Prostate gland (tissue), 2 donors: ENCODE data around the gene IGFL2. TPM values are rescaled to one million over a fixed set of nuclear protein-coding genes. Genes with fewer than 3 reads are reported as not detected.

Experiments used
- DNase-seq: peaks from one replicate; pipeline ENCODE4 v3.0.0-alpha.2; 2019; ENCODE audit warnings: low spot score
- H3K27ac ChIP-seq, 2 donors: fragments of 200-600 bp; sonication (generic); 2 replicates each; pipeline ENCODE4 v1.5.1; 2017 to 2019
- H3K27me3 ChIP-seq: fragments of 200-600 bp; sonication (generic); replicated peaks from 2 replicates; pipeline ENCODE4 v1.5.1; 2019; ENCODE audit not compliant: insufficient read depth
- H3K36me3 ChIP-seq, 2 donors: fragments of 200-600 bp; sonication (generic); 1 replicate in 1 of 2; 2 replicates in 1 of 2; pipeline versions ENCODE4 v1.5.1 to v1.8.1; 2017 to 2019
- H3K4me1 ChIP-seq: fragments of 200-600 bp; sonication (generic); replicated peaks from 2 replicates; pipeline ENCODE4 v1.5.1; 2019
- H3K4me3 ChIP-seq, 2 donors: fragments of 200-600 bp; sonication (generic); 2 replicates each; pipeline ENCODE4 v1.5.1; 2017 to 2019
- H3K9me3 ChIP-seq: fragments of 200-600 bp; sonication (generic); 2 replicates; pipeline ENCODE4 v1.5.1; 2017
- POLR2A ChIP-seq: fragments of 450-650 bp; IDR thresholded peaks from one replicate; pipeline ENCODE4 v1.6.1; 2016; ENCODE audit warnings: antibody characterized with exemption, mild to moderate bottlenecking
- POLR2AphosphoS5 ChIP-seq: sonication (generic); formaldehyde crosslinking; IDR thresholded peaks from one replicate; pipeline ENCODE4 v1.6.1; 2017; ENCODE audit warnings: antibody characterized with exemption
- WGBS: methylation state at CpG from one replicate; pipeline ENCODE4 v1.1.5; 2018; 5-methylcytosine and 5-hydroxymethylcytosine counted together
- intact Hi-C: fragments of 100-400 bp; cut with DNase I; formaldehyde crosslinking; loops from one replicate; pipeline ENCODE4 v1.14.2; 2022
- total RNA-seq, 2 donors: library from RNA; depleted of rRNA; stranded (reverse); fragments of >200 nt; gene quantifications; one replicate each; pipeline ENCODE4 v1.1.0, GENCODE V29; 2016
- TF ChIP-seq, protein P1 (sequence below), 4 experiments: fragments of 200-600 bp in 2 of 4; fragments of 450-650 bp in 2 of 4; sonication (generic) in 2 of 4; IDR thresholded peaks; 1 replicate in 3 of 4; 2 replicates in 1 of 4; pipeline ENCODE4 v1.5.1; 2016 to 2019; ENCODE audit warnings: antibody characterized with exemption in 4 of 4, mild to moderate bottlenecking in 2 of 4, moderate library complexity in 2 of 4

IGFL2 gene
- total RNA-seq, 2 donors from 2014 or later, result 2.7 TPM; not detected in 1

DNA sequence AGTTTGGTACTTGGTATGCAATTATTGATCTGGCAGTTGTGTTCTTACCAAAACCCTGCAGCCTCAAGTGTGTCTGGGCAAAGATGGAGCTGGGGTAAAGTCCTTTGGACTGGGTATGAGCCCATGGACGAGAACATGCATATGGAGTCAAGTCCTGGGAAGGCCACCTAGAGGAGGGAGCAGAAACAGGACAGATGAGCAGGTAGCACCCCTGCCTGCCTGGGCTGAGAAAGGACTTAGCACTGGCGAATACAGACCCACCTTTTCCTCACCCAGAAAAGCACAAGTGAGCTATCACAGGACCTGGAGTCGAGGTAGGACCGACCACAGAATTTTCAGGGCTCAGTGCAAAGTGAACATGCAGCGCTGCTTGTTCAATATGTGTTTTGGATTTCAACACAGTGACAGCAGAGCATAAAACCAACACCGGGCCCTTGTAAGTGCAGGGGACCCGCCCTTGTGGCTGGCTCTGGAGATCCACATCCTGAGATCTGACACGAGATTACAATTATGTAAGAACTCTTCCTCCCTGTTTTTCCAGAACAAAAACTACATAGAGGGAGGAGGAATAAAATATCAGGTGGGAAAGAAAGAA, 25.9 kb downstream of the IGFL2 start:
- WGBS, result 37% methylated on average over 8 of the region's 8 CpGs
- Histone ChIP-seq H3K9me3 (no peaks in the 10 kb centered on the region), H3K4me1 (no peaks in the 10 kb centered on the region), H3K27ac (no peak overlapping the region), H3K4me3 (no peak overlapping the region), H3K27me3 (no peaks in the 10 kb centered on the region), H3K36me3 (no peaks in the 10 kb centered on the region)
- TF ChIP-seq POLR2AphosphoS5 (peak; percentile 31), POLR2A (no peak)
- DNase-seq, result peak; percentile 26
- intact Hi-C loops, result no loop called here

DNA sequence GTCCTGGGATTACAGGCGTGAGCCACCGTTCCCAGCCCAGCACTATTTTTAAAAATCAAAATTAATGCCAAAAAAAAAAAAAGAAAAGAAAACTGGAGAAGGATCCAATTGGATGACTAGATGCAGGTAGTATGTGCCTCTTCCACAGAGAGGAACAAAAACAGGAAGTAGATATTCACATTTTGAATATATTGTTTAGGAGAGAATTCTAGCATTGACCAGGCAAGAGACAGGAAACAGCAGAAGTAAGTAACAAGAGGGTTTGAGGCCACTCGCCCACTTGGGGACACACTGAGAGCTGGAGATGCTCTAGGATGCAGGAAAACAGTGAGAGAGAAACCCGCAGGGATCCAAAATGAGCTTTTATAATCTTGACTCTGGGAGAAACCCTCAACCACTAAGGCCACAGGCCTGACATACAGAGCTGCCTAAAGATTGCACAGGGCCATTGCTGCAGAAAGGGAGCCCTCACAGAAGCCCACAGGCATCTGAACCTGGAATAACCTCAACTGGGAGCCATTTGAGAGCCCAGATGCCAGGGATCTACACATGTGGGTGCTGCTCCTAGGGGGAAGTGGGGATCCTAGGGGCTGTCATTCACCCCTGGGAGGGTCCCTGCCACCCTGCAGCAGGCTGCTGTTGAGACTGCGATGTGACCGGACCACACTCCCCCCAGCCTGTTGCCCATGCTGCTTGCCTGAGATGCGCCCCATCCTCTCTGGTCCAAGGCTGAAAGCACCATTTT, 28.2 kb downstream of the IGFL2 start:
- Histone ChIP-seq H3K4me1 (no peaks in the 10 kb centered on the region), H3K9me3 (no peaks in the 10 kb centered on the region), H3K4me3 (no peak overlapping the region), H3K27me3 (no peaks in the 10 kb centered on the region), H3K27ac (no peak overlapping the region), H3K36me3 (no peaks in the 10 kb centered on the region)
- 88% methylated on average over 7 of the region's 7 CpGs for WGBS
- no peak for DNase-seq
- TF ChIP-seq, protein P1, sequence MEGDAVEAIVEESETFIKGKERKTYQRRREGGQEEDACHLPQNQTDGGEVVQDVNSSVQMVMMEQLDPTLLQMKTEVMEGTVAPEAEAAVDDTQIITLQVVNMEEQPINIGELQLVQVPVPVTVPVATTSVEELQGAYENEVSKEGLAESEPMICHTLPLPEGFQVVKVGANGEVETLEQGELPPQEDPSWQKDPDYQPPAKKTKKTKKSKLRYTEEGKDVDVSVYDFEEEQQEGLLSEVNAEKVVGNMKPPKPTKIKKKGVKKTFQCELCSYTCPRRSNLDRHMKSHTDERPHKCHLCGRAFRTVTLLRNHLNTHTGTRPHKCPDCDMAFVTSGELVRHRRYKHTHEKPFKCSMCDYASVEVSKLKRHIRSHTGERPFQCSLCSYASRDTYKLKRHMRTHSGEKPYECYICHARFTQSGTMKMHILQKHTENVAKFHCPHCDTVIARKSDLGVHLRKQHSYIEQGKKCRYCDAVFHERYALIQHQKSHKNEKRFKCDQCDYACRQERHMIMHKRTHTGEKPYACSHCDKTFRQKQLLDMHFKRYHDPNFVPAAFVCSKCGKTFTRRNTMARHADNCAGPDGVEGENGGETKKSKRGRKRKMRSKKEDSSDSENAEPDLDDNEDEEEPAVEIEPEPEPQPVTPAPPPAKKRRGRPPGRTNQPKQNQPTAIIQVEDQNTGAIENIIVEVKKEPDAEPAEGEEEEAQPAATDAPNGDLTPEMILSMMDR (IDR thresholded peaks at IDR 0.05), result no peak
- TF ChIP-seq POLR2A (no peak), POLR2AphosphoS5 (no peak)
- intact Hi-C loops, result no loop called here

DNA sequence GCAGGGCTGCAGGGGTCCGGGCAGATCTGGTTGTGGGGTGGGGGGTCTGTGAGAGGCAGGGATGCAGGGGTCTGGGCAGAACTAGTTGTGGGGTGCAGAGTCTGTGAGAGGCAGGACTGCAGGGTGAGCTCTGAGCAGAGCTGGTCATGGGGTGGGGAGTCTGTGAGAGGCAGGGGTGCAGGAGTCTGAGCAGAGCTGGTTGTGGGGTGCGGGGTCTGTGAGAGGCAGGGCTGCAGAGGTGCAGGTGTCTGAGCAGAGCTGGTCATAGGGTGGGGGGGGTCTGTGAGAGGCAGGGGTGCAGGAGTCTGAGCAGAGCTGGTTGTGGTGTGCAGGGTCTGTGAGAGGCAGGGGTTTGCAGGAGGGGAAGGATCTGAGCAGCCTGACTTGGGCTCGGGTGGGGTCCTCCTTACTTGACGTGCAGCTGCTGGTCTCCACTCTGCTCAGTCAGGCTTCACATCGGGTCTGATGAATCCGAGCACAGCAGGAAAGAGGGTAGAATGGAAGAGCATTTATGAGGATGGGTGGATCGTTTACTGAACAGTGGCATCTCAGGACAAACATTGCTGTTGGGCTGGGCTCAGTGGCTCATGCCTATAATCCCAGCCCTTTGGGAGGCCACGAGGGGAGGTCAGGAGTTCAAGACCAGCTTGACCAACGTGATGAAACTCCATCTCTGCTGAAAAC, 31.2 kb downstream of the IGFL2 start:
- no peak for DNase-seq
- Histone ChIP-seq H3K36me3 (no peaks in the 10 kb centered on the region), H3K9me3 (no peaks in the 10 kb centered on the region), H3K27me3 (no peaks in the 10 kb centered on the region), H3K4me1 (no peaks in the 10 kb centered on the region), H3K4me3 (no peak overlapping the region), H3K27ac (no peak overlapping the region)
- intact Hi-C loops, result no loop called here
- no peak for TF ChIP-seq POLR2AphosphoS5
- 34% methylated on average over 9 of the region's 9 CpGs for WGBS

DNA sequence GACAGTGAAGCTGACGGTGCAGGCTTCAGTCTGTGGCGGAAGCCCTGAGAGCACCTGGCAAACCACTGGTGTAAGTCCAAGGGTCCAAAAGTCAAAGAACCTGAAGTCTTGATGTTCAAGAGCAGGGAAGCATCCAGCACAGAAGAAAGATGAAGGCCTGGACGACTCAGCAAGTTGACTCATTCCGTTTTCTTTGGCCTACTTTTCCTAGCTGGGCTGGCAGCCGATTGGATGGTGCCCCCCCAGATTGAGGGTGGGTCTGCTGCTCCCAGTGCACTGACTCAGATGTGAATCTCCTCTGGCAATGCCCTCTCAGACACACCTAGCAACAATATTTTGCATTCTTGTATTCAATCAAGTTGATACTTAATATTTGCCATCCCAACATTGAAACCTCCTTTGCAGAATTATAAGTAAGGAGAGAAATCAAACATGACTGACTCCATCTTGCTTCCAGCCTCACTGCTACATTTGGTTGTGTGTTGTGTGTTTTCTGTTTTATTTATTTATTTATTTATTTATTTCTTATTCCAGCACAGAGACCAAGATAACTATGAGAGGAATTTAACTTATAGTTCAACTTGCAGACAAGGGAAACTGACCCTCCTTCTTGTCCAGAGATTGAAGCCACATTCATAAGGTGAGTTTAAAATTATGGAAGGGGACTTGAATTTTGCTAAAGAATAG, 32.8 kb downstream of the IGFL2 start:
- H3K4me1 ChIP-seq, result no peaks in the 10 kb centered on the region
- no peak overlapping the region for H3K4me3 ChIP-seq
- intact Hi-C loops, result no loop called here
- no peaks in the 10 kb centered on the region for H3K27me3 ChIP-seq
- H3K9me3 ChIP-seq, result no peaks in the 10 kb centered on the region
- 59% methylated on average over 5 of the region's 5 CpGs for WGBS
- no peaks in the 10 kb centered on the region for H3K36me3 ChIP-seq
- TF ChIP-seq, protein P1 (IDR thresholded peaks at IDR 0.05), result no peak
- TF ChIP-seq POLR2A, result no peak
- TF ChIP-seq POLR2AphosphoS5, result no peak
- no peak for DNase-seq
- no peak overlapping the region for H3K27ac ChIP-seq

- Histone ChIP-seq H3K4me3 (no peak overlapping the region), H3K27ac (no peak overlapping the region), H3K27me3 (no peaks in the 10 kb centered on the region), H3K4me1 (no peaks in the 10 kb centered on the region), H3K9me3 (no peaks in the 10 kb centered on the region), H3K36me3 (no peaks in the 10 kb centered on the region)
- TF ChIP-seq, protein P1 (IDR thresholded peaks at IDR 0.05), result no peak
- TF ChIP-seq POLR2AphosphoS5 (no peak), POLR2A (no peak)
- DNase-seq, result no peak
- intact Hi-C loops, result no loop called here
- 48% methylated on average over 6 of the region's 6 CpGs for WGBS
Observed at GRCh38 chr19:46181388-46181779, 33.3 kb downstream of the IGFL2 start.
